ENCODE results near the gene CCDC86. TPM values are rescaled to one million over a fixed set of nuclear protein-coding genes. Genes with fewer than 3 reads are reported as not detected.

The CCDC86 gene
- total and polyA plus RNA-seq, 10 of the 15 experiments (the other 5 are each of a cell fraction or from before 2014, with no cell fraction given): 2.0 to 87.2 (median 38.7) TPM

DNA sequence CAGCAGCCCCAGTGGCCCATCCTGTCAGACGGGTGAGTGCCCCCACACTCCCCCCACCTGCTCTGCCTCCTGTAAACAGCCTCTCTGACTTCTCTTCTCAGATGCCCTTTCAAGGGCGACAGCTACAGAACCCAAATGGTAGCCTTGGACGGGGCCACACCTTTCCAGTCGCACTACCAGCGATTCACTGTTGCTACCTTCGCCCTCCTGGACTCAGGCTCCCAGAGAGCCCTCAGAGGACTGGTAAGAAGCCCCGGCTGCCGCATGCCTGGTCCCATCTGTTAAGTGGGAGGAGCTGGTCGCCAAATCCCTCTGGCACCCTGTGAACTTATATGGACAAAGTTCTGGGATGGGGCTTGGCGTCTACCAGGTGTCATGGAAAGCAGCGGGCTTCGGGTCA lies 31.6 kb downstream of the CCDC86 start:
- intact Hi-C loops (cut with micrococcal nuclease; ENCODE audit: unreplicated experiment) (no loop called here), in situ Hi-C loops (cut with MboI) (no loop called here)
- Histone ChIP-seq H3K79me2 (ENCODE audit: control insufficient read depth, insufficient read depth, low read length) (no peaks in the 10 kb centered on the region), H3K9ac (ENCODE audit: control insufficient read depth, insufficient read depth, low read length) (no peak overlapping the region), H3K36me3 (ENCODE audit: control insufficient read depth in 2 of 2, insufficient read depth in 2 of 2, low read length in 1 of 2) (no peaks in the 10 kb centered on the region; a peak in 2 of 4 replicates), H3K27me3 (replicated peaks in 1 of 2; ENCODE audit: control insufficient read depth in 2 of 2, insufficient read depth in 2 of 2, low read length in 1 of 2) (no peaks in the 10 kb centered on the region), H3K9me3 (replicated peaks; ENCODE audit: control insufficient read depth, insufficient read depth, low read length) (no peaks in the 10 kb centered on the region), H3K4me1 (ENCODE audit: control insufficient read depth, insufficient read depth, low read length) (no peaks in the 10 kb centered on the region), H3K27ac (ENCODE audit: control insufficient read depth, insufficient read depth) (no peak overlapping the region), H3K4me2 (ENCODE audit: control insufficient read depth, insufficient read depth) (no peak overlapping the region), H4K20me1 (ENCODE audit: control insufficient read depth, insufficient read depth) (no peaks in the 10 kb centered on the region; the same call in 1 of the 2 replicates), H3K4me3 (no peak overlapping the region), H2AFZ (ENCODE audit: control insufficient read depth, low read depth, low read length) (no peak overlapping the region)
- 95% methylated on average over 12 of the region's 12 CpGs for WGBS (ENCODE audit: insufficient coverage, insufficient replicate concordance, low lambda C conversion rate, missing lambda C conversion rate)
- ChIA-PET SMC1A (ENCODE audit: uncharacterized antibody, unreplicated experiment) (no interaction called here), RAD21 (ENCODE audit: unreplicated experiment) (no interaction called here), CTCF (interaction anchor here (1.2 kb wide), 1 partner anchor 42 kb away, joined by 3 read pairs; no protein-coding TSS in a partner anchor), POLR2A (no interaction called here)
- TF ChIP-seq TCF3 (IDR thresholded peaks at IDR 0.05; ENCODE audit: borderline replicate concordance, insufficient read depth, low read depth, low read length) (no peak), SIN3A (IDR thresholded peaks at IDR 0.05; ENCODE audit: low read depth, low read length) (no peak), KDM1A (IDR thresholded peaks at IDR 0.05; ENCODE audit: borderline replicate concordance) (no peak), ASH2L (IDR thresholded peaks at IDR 0.05; ENCODE audit: borderline replicate concordance, low read depth) (no peak), STAT3 (IDR thresholded peaks at IDR 0.05; ENCODE audit: low read depth, low read length) (no peak), IKZF1 (conservative IDR thresholded peaks at IDR 0.05) (no peak), RAD21 (IDR thresholded peaks at IDR 0.05; ENCODE audit: insufficient read depth, low read depth, low read length) (no peak), PML (IDR thresholded peaks at IDR 0.05; ENCODE audit: low read length) (no peak), EGR1 (IDR thresholded peaks at IDR 0.05; ENCODE audit: borderline replicate concordance in 1 of 2, low read depth in 2 of 2, low read length in 2 of 2) (no peak), MXI1 (IDR thresholded peaks at IDR 0.05; ENCODE audit: low read depth, low read length) (no peak), MYB (IDR thresholded peaks at IDR 0.05; ENCODE audit: borderline replicate concordance, low read depth, low read length) (no peak), BHLHE40 (IDR thresholded peaks at IDR 0.05; ENCODE audit: borderline replicate concordance in 1 of 2, low read depth in 2 of 2, low read length in 1 of 2) (no peak), YBX1 (IDR thresholded peaks at IDR 0.05) (no peak), TARDBP (IDR thresholded peaks at IDR 0.05; ENCODE audit: borderline replicate concordance) (no peak), LARP7 (IDR thresholded peaks at IDR 0.05) (no peak)
- TF ChIP-seq, protein P1, sequence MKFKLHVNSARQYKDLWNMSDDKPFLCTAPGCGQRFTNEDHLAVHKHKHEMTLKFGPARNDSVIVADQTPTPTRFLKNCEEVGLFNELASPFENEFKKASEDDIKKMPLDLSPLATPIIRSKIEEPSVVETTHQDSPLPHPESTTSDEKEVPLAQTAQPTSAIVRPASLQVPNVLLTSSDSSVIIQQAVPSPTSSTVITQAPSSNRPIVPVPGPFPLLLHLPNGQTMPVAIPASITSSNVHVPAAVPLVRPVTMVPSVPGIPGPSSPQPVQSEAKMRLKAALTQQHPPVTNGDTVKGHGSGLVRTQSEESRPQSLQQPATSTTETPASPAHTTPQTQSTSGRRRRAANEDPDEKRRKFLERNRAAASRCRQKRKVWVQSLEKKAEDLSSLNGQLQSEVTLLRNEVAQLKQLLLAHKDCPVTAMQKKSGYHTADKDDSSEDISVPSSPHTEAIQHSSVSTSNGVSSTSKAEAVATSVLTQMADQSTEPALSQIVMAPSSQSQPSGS (IDR thresholded peaks at IDR 0.05; ENCODE audit: low read length): no peak
- BruUV-seq (replicated peaks): no TSS peak
- ATAC-seq (no peak), DNase-seq (ENCODE audit: low read depth, low spot score) (no peak), FAIRE-seq (no peak)

All from GM12878 (cell line).